ENCODE results near the gene S100A14. TPM values are rescaled to one million over a fixed set of nuclear protein-coding genes. Genes with fewer than 3 reads are reported as not detected.

Gene S100A14
- total and polyA plus RNA-seq, 2 of the 13 experiments (the other 11 are each of a cell fraction or from before 2014, with no cell fraction given), result 1.4 to 7.7 TPM

GRCh38 chr1:153609585-153609907 is 6.6 kb downstream of the S100A14 start:
- Histone ChIP-seq H3K79me2 (ENCODE audit: insufficient read depth, low read length) (peaks cover 13% of the 10 kb centered on the region), H3K9me3 (ENCODE audit: low read length) (no peaks in the 10 kb centered on the region), H4K20me1 (ENCODE audit: insufficient read depth, low read length) (no peaks in the 10 kb centered on the region), H3K27ac (ENCODE audit: extremely low read length, insufficient read depth, low read length) (peak overlapping the region; percentile 99), H3K36me3 (replicated peaks in 1 of 2; ENCODE audit: control insufficient read depth in 1 of 2, insufficient read depth in 2 of 2, low read length in 2 of 2) (no peaks in the 10 kb centered on the region; a peak in 1 of 5 replicates), H3K4me3 (replicated peaks in 1 of 3; ENCODE audit: insufficient read depth in 1 of 3, low read depth in 2 of 3, low read length in 3 of 3) (peak overlapping the region; percentile 62 to 83 (median 64)), H2AFZ (ENCODE audit: low read length) (no peak overlapping the region), H3K4me2 (ENCODE audit: low read depth, low read length) (peak overlapping the region; percentile 98), H3K4me1 (ENCODE audit: insufficient read depth, low read length) (peaks cover 67% of the 10 kb centered on the region), H3K27me3 (ENCODE audit: control insufficient read depth in 1 of 2, insufficient read depth in 2 of 2, low read length in 2 of 2) (no peaks in the 10 kb centered on the region; a peak in 1 of 5 replicates), H3K9ac (ENCODE audit: insufficient read depth, low read depth, low read length) (peak overlapping the region; percentile 87)
- ATAC-seq (peak; percentile 12), DNase-seq (ENCODE audit: low spot score) (no peak), FAIRE-seq (no peak)
- in situ Hi-C loops (cut with HindIII; ENCODE audit: extremely low pct_ligation_motif_present, low pct_unique_long_range_greater_than_20kb) (no loop called here), intact Hi-C loops (cut with micrococcal nuclease; ENCODE audit: unreplicated experiment) (loop anchor here (2.0 kb wide), 1 partner anchor 17 kb away; the partner anchor contains the start of gene S100A13)
- ChIA-PET POLR2A (interaction anchor here (0.7 to 12.2 kb wide), 7 partner anchors 15 to 167 kb away, joined by 3 to 390 read pairs (median 7); partner anchors contain the start of genes CHTOP, S100A1, S100A13 and S100A4), CTCF (ENCODE audit: low intra/inter-chr PET ratio, low total read pairs) (no interaction called here)
- 0% methylated on average over 6 of the region's 6 CpGs for WGBS (ENCODE audit: low lambda C conversion rate)
- TF ChIP-seq ZNF766 (CRISPR knock-in tag; IDR thresholded peaks at IDR 0.05; ENCODE audit: borderline replicate concordance), result peak; percentile 48; the same call in 1 of the 2 replicates
- 0 out of 2 replicates have a peak, but pooled peaks have one; percentile 9 for TF ChIP-seq ZFP37 (CRISPR knock-in tag; IDR thresholded peaks at IDR 0.05; ENCODE audit: borderline replicate concordance)
- TF ChIP-seq KLF12 (CRISPR knock-in tag; IDR thresholded peaks at IDR 0.05; ENCODE audit: borderline replicate concordance), result 0 out of 2 replicates have a peak, but pooled peaks have one; percentile 15
- 0 out of 2 replicates have a peak, but pooled peaks have one; percentile 10 for TF ChIP-seq HOXA3 (CRISPR knock-in tag; IDR thresholded peaks at IDR 0.05)
- 0 out of 2 replicates have a peak, but pooled peaks have one; percentile 29 for TF ChIP-seq ZC3H4 (CRISPR knock-in tag; IDR thresholded peaks at IDR 0.05; ENCODE audit: borderline replicate concordance)
- TF ChIP-seq TARDBP (CRISPR knock-in tag; IDR thresholded peaks at IDR 0.05), result no peak
- TF ChIP-seq SNAPC4 (CRISPR knock-in tag; IDR thresholded peaks at IDR 0.05), result peak; percentile 30; the same call in 1 of the 2 replicates
- peak; percentile 74; the same call in 1 of the 2 replicates for TF ChIP-seq E2F2 (CRISPR knock-in tag; IDR thresholded peaks at IDR 0.05; ENCODE audit: borderline replicate concordance)
- TF ChIP-seq ZNF660 (CRISPR knock-in tag; IDR thresholded peaks at IDR 0.05; ENCODE audit: borderline replicate concordance, low read depth), result no peak
- 0 out of 2 replicates have a peak, but pooled peaks have one; percentile 10 for TF ChIP-seq ZBTB42 (CRISPR knock-in tag; IDR thresholded peaks at IDR 0.05)
- peak; percentile 0 for TF ChIP-seq XRCC5 (optimal IDR thresholded peaks at IDR 0.05; ENCODE audit: low read length)
- TF ChIP-seq ZNF264 (CRISPR knock-in tag; IDR thresholded peaks at IDR 0.05), result 0 out of 2 replicates have a peak, but pooled peaks have one; percentile 24
- TF ChIP-seq HNF4A (CRISPR knock-in tag; IDR thresholded peaks at IDR 0.05), result peak; percentile 13; the same call in 1 of the 2 replicates
- no peak for TF ChIP-seq GTF2F1 (IDR thresholded peaks at IDR 0.05; ENCODE audit: low read length)
- TF ChIP-seq MEIS2 (CRISPR knock-in tag; IDR thresholded peaks at IDR 0.05), result peak; percentile 14
- TF ChIP-seq NR1H2 (CRISPR knock-in tag; IDR thresholded peaks at IDR 0.05; ENCODE audit: borderline replicate concordance, low read depth), result no peak
- no TSS peak for BruUV-seq (replicated peaks)

Data from HepG2 (cell line).